GM21737 (cell line): ENCODE measurements around the gene AOPEP.

Experiments
- ATAC-seq: cut with Tn5 transposase; IDR thresholded peaks from one replicate; pipeline ENCODE4 v1.9.1; 2021; ENCODE audit warnings: mild to moderate bottlenecking, moderate library complexity; ENCODE audit not compliant: unreplicated experiment

AOPEP gene

DNA sequence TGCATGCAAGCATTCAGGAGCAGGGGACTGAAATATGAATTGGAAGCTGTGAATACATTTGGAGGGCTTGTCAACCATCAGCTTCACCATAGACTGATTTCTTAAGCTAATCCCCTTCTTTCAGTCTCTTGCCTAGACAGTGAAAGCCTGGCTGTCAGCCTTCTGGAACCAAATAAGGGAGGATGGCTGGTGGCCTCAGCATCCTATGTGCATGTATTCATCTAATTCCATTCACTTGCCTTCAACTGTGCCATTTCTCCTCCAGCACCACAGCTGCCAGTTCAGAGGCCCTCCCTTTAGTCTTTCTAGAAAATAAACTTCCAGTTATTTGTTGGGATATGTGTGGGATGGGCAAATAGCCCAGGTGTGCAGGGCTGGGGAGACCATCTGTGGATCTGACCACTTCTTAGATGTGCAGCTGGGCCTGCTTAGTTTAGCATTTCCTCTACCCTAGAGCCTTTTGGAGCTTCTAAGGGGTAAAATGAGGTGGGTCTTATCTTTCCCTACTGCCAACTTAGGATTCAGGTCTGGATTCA lies 62.1 kb downstream of the AOPEP start:
- ATAC-seq, result no peak

DNA sequence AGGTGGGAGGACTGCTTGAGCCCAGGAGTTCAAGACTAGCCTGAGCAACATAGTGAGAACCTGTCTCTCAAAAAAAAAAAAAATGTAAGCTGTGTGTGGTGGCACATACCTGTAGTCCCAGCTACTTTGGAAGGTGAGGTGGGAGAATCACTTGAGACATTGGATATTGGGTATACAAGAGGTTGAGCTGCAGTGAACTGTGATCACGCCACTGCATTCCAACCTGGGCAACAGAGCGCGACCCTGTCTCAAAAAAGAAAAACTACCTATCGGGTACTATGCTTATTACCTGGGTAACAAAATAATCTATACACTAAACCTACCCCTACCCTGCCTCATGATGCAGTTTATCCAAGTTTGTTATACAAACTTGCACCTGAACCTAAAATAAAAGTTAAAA lies 64.9 kb downstream of the AOPEP start:
- no peak for ATAC-seq

DNA sequence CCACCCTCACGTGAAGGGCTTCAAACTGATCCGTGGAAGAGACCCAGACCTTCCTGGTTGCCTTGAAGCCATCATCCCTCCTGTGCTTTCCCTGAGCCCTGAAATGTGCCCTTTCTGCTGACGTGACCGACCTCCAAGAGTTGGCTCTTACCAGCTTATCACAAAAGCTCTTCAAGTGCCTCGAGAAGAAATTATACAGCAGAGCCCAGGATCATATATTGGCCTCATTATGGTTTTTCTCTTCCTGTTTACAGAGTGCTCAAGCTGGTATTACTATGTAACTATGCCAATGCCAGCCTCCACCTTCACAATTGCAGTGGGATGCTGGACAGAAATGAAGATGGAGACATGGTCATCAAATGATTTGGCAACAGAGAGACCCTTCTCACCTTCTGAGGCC lies 66.0 kb downstream of the AOPEP start:
- ATAC-seq, result no peak

DNA sequence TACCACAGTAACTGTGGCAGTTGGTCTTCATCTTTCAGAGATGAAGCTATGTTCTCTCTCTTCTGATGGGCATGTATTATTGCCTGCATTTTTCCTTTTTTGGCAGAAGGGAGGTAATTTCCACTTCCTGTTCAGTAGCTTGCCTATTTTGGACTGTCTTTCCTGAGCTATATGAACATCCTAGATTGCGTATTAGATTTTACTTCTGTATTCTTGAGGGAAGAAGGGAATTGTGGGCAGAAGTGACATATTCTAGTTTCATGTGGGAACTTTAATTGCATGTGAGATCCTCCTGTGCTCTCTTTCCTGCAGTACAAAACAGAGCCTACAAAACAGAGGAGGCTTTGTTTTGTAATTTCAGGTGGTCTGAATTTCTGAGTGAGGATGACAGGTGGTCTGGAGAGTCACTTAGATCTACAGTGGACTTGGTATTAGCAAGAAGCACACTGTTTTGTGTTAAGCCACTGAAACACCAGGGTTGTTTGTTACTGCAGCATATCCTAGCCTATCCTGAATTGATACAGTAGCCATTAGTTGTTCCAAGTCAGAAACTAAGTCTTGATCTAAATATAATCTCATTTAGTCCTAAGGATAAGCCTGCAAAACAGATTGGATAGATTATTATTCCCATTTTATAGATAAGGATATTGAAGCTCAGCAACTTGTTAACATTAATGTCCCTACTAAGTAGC lies 68.1 kb downstream of the AOPEP start:
- no peak for ATAC-seq

DNA sequence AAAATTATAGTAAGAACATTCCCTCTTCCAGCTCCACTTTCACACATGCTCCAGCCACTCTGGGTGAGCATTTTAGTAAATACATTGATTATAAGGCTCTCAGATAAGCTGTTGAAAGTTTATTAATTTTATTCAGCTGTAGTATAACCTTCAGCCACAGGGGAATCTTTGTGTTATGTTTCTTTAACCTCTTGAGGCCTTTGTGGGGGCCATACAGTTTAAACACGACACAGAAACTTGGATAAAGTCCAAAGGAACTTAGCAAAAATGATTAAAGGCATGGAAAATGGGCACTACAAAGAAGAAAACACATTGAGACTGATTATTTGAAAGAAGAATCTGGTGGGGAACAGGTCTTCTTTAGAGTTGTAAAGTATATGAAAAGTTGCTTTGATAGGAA lies 70.2 kb downstream of the AOPEP start:
- ATAC-seq, result no peak

DNA sequence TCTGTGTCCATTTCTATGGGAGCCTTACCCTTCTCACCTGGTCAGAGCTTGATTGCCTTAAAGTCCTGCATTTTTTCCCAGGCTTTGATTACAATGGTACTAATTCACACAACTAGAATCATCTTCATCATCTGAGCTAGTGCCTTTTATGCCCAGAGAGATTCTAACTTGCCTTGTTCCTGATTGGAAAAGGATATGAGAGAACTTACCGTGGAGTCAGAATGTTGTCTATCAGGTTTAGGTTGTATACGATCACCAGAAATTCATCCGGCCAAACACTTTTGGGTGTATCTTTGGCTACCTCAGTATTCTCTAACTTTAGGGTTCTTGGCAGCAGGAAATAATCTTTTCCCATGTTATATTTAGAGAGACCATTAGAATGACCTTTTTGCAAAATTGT lies 71.7 kb downstream of the AOPEP start:
- ATAC-seq, result no peak

DNA sequence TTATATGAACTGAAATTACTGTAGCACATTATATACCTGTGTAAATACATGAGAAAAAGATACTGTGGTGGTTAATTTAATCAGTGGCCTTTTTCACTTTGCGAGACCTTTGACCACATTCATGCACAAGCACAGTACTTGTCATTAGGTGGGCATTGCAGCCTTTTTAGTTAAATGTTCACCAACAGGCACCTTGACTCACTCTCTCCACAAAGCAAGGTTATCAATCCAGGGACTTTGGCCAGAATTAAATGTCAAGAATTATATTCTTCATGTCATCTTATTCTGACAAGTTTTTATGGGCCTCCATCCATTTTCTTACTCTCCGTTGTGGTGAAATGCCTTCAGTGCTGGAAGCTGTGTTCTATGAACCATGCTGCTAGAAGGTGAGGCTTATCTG lies 72.2 kb downstream of the AOPEP start:
- ATAC-seq, result no peak

DNA sequence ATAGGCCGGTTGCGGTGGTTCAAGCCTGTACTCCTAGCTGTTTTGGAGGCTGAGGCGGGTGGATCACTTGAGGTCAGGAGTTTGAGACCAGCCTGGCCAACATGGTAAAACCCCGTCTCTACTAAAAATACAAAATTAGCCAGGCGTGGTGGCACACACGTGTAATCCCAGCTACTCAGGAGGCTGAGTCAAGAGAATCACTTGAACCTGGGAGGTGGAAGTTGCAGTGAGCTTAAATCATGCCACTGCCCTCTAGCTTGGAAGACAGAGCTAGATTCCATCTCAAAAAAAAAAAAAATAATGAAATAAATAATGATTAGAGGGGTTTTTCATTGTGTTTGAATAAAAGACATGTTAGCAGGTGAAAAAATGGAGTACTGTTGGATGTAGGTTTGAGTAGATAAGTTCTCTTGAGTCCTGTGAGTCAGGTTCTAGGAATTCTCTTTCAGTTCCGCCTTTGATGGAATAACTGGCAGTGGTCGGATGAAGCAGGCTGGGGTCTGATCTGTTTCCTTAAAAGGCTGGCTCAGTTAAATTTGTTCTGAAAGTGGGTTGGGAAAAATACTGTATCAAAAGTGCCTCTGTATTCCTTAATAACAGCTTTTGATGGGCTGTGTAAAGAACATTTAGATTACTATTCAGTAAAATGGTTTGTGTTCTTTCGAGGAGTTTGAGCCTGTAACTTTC lies 73.2 kb downstream of the AOPEP start:
- no peak for ATAC-seq

DNA sequence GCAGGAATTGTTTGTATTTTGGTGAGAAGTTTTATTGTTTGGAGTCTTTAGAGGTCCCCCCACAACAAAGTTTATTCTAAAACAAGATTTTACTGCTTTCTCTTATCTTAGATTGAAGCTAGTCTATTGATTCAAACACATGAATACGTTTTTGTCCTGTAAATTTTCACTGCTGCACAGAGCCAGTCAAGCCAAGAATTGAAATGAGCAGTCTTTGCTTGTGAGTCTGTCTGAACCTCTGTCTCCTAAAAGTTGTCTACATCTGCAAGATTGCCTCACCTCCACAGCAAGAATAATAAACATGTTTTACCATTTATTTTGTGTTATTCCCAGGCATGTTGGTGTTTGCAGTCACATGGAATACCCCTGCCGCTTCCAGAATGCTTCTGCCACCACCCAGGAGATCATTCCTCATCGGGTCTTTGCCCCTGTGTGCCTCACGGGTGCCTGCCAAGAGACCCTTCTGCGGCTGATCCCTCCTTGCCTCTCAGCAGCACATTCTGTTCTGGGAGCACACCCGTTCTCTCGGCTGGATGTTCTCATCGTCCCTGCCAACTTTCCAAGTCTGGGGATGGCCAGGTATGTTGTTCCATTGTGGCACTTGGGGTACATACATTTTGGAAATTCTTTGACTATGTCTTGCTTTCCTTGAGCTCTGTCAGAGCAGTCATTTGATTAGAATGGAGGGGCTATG lies 74.1 kb downstream of the AOPEP start:
- no peak for ATAC-seq

DNA sequence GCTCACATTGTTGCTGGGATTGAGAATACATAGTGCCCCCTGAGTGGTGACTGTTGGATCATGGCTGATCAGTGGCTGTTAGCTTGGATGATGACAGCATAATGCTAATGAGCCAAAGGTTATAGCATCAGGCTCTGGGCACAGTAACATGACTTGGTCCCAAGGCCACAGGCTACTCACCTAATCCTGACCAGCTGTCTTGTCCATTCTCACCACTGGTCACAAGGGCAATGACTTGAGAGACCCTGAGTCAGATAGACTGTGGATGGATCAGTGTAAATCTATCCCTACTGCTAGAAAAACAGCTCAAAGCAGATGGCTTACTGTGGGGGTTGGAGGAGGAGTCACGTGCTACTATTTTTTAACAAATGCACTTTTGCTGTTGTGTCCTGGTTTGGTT lies 74.7 kb downstream of the AOPEP start:
- ATAC-seq, result no peak

DNA sequence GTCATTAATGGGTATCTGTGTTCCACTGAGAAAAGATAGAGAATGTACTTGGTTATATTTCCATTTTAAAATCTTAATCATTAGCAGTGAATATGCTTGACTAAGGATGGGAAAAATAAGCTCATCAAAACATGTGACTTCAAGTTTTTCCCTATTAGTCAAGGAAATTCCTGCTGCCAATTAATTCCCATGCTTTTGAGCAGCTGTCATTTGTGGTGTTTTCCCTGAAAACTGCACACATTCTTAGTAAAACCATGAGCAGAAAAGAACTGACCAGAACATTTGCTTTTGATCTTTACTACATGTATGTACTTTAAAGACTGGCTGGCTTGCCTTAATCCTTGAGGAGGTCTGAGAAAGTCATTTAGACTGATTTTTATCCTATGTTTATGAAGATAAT lies 75.2 kb downstream of the AOPEP start:
- no peak for ATAC-seq

DNA sequence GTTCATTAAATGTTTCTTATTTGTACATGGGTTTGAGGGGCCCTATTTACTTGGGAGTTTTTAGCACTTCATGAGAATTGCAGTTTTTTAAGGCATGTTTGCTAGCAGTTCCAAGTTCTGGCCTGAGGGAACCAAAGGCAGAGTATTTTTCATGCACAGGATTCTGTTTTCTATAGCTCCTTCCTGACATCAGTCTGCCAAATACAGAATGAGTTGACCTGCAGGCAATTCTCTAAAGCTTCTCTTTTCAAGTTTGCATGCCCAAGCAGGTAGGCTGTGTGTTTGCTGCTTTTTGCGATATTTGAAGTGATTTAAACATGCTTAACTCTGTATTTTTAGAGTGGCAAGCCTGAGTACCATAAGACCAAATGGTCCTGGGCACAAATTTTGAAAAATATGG lies 75.8 kb downstream of the AOPEP start:
- no peak for ATAC-seq

DNA sequence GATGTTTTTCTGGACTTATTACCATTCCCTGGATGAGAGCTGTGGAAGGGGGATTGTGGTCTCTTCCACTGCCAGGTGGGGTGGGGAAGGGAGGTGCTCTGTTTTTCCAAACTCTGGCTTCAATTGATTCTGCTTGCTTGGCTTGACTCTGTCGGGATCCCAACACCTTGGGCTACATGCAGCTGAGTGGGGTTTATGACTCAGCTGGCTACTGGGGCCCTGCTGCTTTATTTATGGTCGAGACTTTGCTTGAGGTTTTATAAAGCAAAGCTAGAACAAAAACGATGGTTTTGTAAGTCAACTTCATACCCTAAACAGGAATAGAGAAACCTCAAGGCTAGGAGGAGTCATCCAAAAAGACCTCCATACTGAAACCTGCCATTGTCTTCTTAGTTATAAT lies 76.3 kb downstream of the AOPEP start:
- no peak for ATAC-seq

DNA sequence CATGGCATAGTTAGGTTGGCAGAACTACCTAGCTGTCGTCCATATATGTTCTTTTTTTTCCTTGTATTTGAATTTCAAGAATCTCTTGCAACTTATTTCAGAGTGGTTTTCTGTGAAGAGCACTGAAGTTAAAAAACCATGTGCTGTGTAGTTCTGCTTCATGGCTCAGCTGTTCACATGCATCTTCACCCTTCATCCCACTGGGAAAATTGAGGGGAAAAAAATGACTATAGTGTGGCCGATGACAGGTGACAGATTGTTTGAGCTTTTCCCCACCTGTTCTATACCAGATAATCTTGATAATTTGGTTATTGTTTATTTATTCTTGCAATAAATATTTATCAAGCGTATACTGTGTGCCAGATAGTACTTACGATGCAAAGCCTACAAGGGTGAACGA lies 77.8 kb downstream of the AOPEP start:
- no peak for ATAC-seq

DNA sequence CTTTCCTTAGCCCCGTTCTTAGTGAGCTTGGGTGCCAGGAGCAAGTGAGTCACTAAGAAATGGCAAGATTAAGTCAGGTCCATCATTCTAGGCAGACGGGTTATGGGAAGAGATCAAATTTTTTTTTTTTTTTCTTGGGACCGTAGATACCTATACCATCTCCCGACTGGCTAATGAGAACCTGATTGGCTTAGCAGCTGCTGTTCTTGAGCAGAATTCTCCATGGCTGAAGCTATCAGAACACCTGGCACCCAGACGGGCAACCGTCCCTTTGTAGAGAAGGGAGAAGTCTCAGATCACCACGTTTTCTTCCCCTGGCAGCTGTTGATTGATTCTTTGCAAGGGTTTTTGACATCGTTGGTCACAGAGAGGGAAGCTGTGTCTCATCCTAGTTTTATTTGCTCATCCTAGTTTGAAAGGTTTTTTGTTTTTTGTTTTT lies 78.6 kb downstream of the AOPEP start:
- no peak for ATAC-seq

DNA sequence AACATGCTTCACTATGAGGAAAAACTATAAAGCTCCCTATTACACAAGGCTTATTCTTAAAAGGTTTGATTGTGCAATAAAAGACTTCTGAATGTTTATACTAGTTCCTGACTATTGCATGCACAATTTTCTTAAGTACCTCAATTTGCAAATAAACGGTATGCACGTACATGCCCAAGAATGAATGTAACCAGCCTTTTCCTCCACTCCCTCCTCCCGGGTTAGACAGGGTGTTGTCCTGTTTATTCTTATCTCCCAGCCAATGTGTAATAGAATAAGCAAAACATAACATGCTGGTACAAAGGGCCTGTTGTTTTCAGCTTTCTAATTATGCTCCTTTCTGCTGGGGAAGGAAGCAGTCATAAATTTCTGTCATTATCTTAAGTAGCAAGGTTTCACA lies 79.1 kb downstream of the AOPEP start:
- no peak for ATAC-seq

DNA sequence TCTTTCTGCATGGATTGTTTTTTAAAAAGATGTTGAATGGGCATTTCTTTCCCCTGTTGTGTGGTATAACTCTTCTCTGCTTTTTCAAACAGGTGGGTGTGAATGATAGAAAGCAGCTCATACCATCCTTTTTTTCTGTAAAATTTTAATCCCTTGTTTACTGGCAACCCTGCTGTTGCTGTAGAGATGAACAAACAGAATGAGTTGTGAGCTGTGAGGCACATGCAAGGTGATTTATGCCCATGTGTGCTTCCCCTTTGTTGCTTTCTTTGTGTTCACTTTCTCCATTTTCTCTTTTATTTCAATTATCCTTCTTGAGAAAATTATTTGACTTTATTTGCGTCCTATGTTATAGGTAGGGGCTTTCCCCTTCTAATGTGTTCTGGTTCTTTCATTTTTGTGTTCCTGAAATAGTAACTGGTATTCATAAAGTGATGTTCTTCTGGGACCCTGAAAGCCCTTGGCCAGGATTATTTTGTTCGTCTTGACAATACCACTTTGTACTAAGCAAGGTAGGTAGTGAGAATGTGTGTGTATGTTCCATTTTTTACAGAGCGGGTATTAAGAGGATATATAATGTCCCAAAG lies 79.9 kb downstream of the AOPEP start:
- ATAC-seq, result no peak

DNA sequence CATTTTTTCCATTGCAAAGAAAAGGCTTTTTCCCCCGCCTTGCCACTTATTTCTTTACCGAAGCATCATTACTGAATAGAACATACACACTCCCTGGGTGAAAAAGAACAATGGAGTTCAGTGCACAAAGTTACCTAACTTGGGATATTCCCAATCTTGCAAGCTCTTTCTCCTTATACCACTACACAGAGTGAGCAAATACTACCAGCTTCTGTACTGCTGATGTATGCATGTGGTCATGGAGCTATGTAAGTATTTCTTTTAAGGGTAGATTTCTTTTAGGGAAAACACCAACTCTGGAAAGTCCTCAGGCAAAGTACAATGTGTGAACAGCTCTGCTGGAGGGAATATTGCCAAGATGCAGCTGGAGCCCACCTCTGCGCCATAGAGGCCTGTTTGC lies 81.1 kb downstream of the AOPEP start:
- ATAC-seq, result no peak

DNA sequence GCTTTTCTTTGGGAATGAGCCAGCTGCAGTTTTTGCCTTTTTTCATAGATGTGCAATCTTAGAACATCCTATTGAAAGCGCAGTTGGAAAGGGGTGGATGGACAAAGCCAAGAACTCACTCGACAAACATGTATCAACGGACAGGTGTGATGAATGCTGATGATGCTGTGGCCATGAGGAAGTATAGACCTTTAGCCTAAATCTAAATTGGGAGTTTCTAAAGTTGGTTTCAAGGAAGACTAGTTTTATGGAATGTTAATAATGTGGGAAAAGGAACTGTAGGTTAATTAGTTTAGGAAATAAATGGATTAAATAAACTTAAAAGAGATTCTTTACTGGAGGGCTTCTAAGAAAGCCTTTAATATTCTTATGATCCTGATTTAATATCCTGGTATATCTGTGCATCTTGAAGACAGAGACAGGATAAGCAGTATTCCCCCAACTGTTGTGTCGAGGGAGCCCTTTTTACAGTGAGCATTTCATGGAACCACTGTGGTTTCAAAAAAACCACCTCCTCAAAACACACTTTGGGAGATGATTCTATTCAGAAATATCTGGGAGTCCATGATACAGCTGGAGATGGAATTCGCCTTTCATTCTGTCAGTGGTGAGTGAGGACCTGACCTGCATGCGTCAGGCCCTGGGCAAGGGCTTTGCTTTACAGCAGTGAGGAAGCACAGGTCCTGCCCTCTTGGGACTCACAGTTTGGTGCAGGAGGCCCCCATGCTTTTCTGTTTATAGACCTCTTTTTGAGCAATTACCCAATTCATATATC lies 82.6 kb downstream of the AOPEP start:
- no peak for ATAC-seq

DNA sequence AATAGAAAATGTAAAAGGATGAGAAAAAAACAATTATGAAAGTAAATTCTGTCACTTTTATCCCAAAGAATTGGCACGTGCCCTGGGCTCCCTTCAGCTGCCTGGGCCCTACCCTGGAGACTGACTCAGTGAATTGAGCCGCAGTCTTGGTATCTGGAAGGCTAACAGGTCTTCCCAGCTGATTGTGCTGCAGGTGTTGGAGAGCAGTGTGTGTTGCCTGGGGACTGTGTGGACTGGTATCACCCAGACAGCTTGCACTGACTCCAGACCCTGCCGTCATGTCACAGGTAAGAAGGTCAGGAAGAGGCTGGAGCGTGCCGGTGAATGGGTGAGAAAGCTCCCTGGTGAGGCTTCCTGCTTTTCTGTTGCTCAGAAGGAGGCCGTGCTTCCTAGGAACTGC lies 83.3 kb downstream of the AOPEP start:
- no peak for ATAC-seq

DNA sequence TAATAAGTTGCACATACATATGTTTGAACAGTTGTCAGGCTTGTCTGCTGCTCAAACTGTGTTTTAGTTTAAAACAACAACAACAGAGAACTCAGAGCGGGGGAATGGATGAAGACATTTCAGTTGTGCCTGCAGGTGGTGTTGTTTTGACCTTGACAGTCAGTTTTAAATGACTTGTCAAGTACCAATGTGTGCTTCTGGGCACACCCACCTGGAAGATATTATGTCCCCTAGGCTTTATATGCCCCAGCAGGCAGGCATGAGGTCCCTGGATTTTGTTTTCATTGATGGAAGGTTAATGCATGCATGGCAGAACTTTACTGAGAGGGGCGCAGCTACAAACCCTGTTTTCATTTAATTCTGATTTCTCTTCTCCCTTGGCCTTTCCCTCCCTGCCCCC lies 84.6 kb downstream of the AOPEP start:
- ATAC-seq, result no peak
